Muscle of arm (tissue), 12 donors: ENCODE measurements around the gene USP17L30. TPM values are rescaled to one million over a fixed set of nuclear protein-coding genes. Genes with fewer than 3 reads are reported as not detected.

Source experiments
- polyA plus RNA-seq, 12 donors: library from polyadenylated mRNA; unstranded; fragments of 120-200 nt; gene quantifications; one replicate each; pipeline ENCODE4 v1.2.1, GENCODE V29; 2013; ENCODE audit not compliant: insufficient read length in 12 of 12

USP17L30 gene
- polyA plus RNA-seq, 12 donors = not detected

Other genes starting within 250 kb of the USP17L30 start
- under 1 TPM in 4 of 12 donors, not detected in 8; 0.07 to 0.11 (median 0.08) TPM for gene FAM90A26, start 192.7 kb upstream of the USP17L30 start, polyA plus RNA-seq
- gene USP17L10, start 152.5 kb upstream of the USP17L30 start, polyA plus RNA-seq = not detected
- gene USP17L11, start 147.7 kb upstream of the USP17L30 start, polyA plus RNA-seq = not detected
- not detected for gene USP17L12, start 143.0 kb upstream of the USP17L30 start, polyA plus RNA-seq
- not detected for gene USP17L13, start 138.2 kb upstream of the USP17L30 start, polyA plus RNA-seq
- gene USP17L15, start 128.7 kb upstream of the USP17L30 start, polyA plus RNA-seq = not detected
- not detected for gene USP17L17, start 119.2 kb upstream of the USP17L30 start, polyA plus RNA-seq
- not detected for gene USP17L18, start 114.5 kb upstream of the USP17L30 start, polyA plus RNA-seq
- not detected for gene USP17L19, start 109.8 kb upstream of the USP17L30 start, polyA plus RNA-seq
- gene USP17L20, start 105.0 kb upstream of the USP17L30 start, polyA plus RNA-seq = not detected
- not detected for gene USP17L21, start 100.3 kb upstream of the USP17L30 start, polyA plus RNA-seq
- gene USP17L22, start 95.5 kb upstream of the USP17L30 start, polyA plus RNA-seq = not detected
- gene USP17L24, start 38.0 kb upstream of the USP17L30 start, polyA plus RNA-seq = not detected
- gene USP17L25, start 33.2 kb upstream of the USP17L30 start, polyA plus RNA-seq = not detected
- gene USP17L26, start 28.5 kb upstream of the USP17L30 start, polyA plus RNA-seq = not detected
- gene USP17L5, start 23.7 kb upstream of the USP17L30 start, polyA plus RNA-seq = not detected
- not detected for gene USP17L27, start 19.0 kb upstream of the USP17L30 start, polyA plus RNA-seq
- gene USP17L28, start 14.2 kb upstream of the USP17L30 start, polyA plus RNA-seq = not detected
- not detected for gene USP17L29, start 9.5 kb upstream of the USP17L30 start, polyA plus RNA-seq
- gene DEFB131A, start 81.3 kb downstream of the USP17L30 start, polyA plus RNA-seq = not detected